ENCODE measurements around the gene VWC2L. TPM values are rescaled to one million over a fixed set of nuclear protein-coding genes. Genes with fewer than 3 reads are reported as not detected.

The VWC2L gene
- total RNA-seq, 2 experiments from 2014 or later, result not detected

DNA sequence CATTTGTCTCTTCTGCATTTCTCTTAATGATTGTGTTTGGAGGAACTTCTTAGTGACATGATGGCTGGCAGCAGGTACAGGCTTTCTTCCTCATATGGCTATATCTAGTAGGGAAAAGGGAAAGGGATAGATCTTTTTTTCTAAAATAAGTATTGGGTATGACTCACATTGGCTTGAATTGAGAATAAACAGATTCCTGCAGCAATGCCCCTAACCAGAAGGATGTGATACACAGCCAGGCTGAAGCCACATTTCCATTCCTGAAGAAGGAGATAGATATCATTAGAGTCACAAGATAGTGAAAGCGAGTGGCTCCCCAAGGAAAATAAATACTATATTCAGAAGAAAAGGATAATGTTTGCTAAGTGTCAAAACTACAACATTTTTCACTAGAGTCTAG is 61.1 kb downstream of the VWC2L start:
- no peak for ATAC-seq

DNA sequence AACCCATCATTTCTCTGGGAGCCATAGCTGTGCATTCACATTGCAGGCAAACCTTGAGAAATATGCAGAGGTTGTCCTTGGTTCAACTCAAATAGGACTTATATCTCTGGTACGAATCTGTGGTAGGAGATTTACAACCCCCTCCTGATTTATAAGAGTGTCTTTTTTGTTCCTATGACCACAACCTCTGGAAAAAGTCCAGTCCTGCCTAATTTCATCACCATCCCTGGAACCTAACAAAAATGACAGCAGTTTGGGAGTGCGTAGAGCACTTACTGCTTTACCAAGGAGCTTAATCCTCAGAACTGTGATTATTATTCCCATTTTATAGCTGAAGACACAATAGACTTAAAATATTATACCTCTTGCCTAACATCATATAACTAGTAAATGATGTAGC is 66.5 kb downstream of the VWC2L start:
- Mint-ChIP-seq H3K27me3 (peaks cover 3% of the 10 kb centered on the region), H3K36me3 (ENCODE audit: low read depth) (no peaks in the 10 kb centered on the region), H3K4me1 (no peaks in the 10 kb centered on the region), H3K9me3 (ENCODE audit: low read depth) (no peaks in the 10 kb centered on the region), H3K4me3 (no peak overlapping the region), H3K27ac (no peak overlapping the region)
- ATAC-seq (no peak), DNase-seq (no peak)
- intact Hi-C loops (cut with DNase I, micrococcal nuclease), result no loop called here
- CTCF ChIA-PET, result interaction anchor here (0.8 to 1.2 kb wide), 2 partner anchors 9 to 20 kb away, joined by 3 to 5 read pairs; no protein-coding TSS in a partner anchor
- POLR2A ChIA-PET, result no interaction called here

More for the DNA sequence above, 61.1 kb downstream of the VWC2L start:
- POLR2A ChIA-PET, result no interaction called here
- Mint-ChIP-seq H3K36me3 (ENCODE audit: low read depth) (no peaks in the 10 kb centered on the region), H3K4me1 (no peaks in the 10 kb centered on the region), H3K27me3 (no peaks in the 10 kb centered on the region), H3K9me3 (ENCODE audit: low read depth) (no peaks in the 10 kb centered on the region), H3K4me3 (no peak overlapping the region), H3K27ac (no peak overlapping the region)
- intact Hi-C loops (cut with DNase I, micrococcal nuclease), result no loop called here
- no peak for DNase-seq
- CTCF ChIA-PET, result no interaction called here

DNA sequence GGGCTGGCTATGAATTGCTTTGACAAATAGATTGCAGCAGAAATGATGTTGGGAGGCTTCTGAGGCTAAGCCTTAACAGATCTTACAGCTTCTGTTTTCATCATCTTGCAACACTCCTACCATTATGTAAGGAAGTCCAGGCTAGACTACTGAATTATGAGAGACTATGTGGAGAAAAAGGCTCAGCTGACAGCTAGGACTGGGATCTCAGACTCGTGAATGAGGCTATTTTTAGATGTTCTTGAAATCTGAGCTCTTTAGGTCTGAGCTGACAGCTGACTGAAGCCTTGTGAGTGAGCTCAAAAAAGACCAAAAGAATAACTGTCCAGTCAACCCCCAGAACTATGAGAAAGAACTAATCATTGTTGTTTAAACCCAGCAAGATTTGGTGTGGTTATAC is 70.3 kb downstream of the VWC2L start:
- no peaks in the 10 kb centered on the region for H3K9me3 Mint-ChIP-seq (ENCODE audit: low read depth)
- ChIA-PET CTCF (no interaction called here), POLR2A (no interaction called here)
- peaks cover 6% of the 10 kb centered on the region for H3K27me3 Mint-ChIP-seq
- H3K4me1 Mint-ChIP-seq, result no peaks in the 10 kb centered on the region
- DNase-seq (no peak), ATAC-seq (no peak)
- intact Hi-C loops (cut with DNase I, micrococcal nuclease), result no loop called here
- H3K27ac Mint-ChIP-seq, result no peak overlapping the region
- no peaks in the 10 kb centered on the region for H3K36me3 Mint-ChIP-seq (ENCODE audit: low read depth)
- no peak overlapping the region for H3K4me3 Mint-ChIP-seq

DNA sequence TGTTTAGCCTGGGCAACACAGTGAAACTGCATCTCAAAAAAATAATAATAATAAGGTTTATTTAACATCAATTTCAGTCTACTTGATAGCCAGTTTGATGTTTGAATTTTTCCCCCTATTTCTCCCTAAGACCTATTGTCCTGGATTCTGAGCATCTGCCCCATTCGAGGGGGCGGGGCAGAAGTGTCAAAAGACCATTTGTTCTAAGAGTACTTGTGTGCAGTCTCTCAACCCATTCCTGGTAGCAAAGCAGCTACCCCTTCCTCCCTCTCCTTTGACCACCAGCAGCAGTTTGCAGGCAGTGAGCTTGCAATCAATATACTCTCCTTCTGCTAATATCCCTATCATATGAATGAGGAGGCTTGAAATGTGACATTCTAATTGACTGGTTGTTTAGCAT is 71.9 kb downstream of the VWC2L start:
- intact Hi-C loops (cut with DNase I, micrococcal nuclease), result no loop called here
- Mint-ChIP-seq H3K27ac (no peak overlapping the region), H3K27me3 (peaks cover 6% of the 10 kb centered on the region), H3K9me3 (ENCODE audit: low read depth) (no peaks in the 10 kb centered on the region), H3K4me1 (no peaks in the 10 kb centered on the region), H3K36me3 (ENCODE audit: low read depth) (no peaks in the 10 kb centered on the region), H3K4me3 (no peak overlapping the region)
- ChIA-PET CTCF (no interaction called here), POLR2A (no interaction called here)
- ATAC-seq (no peak), DNase-seq (no peak)

DNA sequence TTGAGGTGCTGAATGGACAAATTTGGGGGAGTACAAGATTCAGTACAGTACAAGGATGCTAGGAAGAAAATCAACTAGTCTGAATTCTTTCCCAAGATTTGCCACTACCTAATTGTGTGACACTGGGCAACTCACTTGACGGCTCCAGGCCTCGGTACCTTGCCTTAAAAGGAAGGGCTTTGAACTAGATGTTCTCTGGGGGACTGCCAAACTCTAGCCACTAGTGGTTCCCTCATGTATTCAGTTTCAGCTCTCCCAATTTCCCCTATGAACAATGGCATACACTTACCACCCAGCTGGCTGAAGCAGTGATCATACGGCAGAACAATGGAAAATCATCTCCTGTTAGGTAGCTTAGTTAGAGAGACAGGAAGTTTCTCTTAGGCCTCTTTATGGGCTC is 73.4 kb downstream of the VWC2L start:
- DNase-seq (no peak), ATAC-seq (no peak)
- Mint-ChIP-seq H3K27me3 (peaks cover 3% of the 10 kb centered on the region), H3K4me3 (no peak overlapping the region), H3K9me3 (ENCODE audit: low read depth) (no peaks in the 10 kb centered on the region), H3K27ac (no peak overlapping the region), H3K4me1 (no peaks in the 10 kb centered on the region), H3K36me3 (ENCODE audit: low read depth) (no peaks in the 10 kb centered on the region)
- CTCF ChIA-PET, result interaction anchor here (0.7 kb wide), 1 partner anchor 36 kb away, joined by 3 read pairs; no protein-coding TSS in a partner anchor
- POLR2A ChIA-PET, result no interaction called here
- intact Hi-C loops (cut with DNase I, micrococcal nuclease), result no loop called here

DNA sequence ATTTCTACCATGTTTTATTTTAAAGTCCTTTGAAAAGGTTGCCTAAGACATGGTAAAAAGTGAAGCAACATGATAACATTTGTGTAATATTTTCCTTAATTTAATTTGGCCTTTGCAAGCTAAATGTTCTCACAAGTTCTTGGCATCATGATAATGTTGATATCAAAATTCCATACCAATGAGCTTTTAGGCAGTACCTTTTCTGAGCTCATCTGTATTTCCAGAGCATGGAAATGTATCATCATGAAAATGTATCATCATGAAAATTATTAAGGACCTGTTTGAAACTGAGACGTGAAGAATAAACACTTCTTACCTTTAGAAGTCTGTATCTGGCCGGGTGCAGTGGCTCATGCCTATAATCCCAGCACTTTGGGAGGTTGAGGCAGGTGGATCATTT is 73.8 kb downstream of the VWC2L start:
- H3K4me1 Mint-ChIP-seq, result no peaks in the 10 kb centered on the region
- CTCF ChIA-PET, result interaction anchor here (0.7 kb wide), 1 partner anchor 36 kb away, joined by 3 read pairs; no protein-coding TSS in a partner anchor
- H3K27me3 Mint-ChIP-seq, result peaks cover 3% of the 10 kb centered on the region
- ATAC-seq (no peak), DNase-seq (no peak)
- POLR2A ChIA-PET, result no interaction called here
- H3K36me3 Mint-ChIP-seq (ENCODE audit: low read depth), result no peaks in the 10 kb centered on the region
- intact Hi-C loops (cut with DNase I, micrococcal nuclease), result no loop called here
- H3K9me3 Mint-ChIP-seq (ENCODE audit: low read depth), result no peaks in the 10 kb centered on the region
- H3K4me3 Mint-ChIP-seq, result no peak overlapping the region
- H3K27ac Mint-ChIP-seq, result no peak overlapping the region

DNA sequence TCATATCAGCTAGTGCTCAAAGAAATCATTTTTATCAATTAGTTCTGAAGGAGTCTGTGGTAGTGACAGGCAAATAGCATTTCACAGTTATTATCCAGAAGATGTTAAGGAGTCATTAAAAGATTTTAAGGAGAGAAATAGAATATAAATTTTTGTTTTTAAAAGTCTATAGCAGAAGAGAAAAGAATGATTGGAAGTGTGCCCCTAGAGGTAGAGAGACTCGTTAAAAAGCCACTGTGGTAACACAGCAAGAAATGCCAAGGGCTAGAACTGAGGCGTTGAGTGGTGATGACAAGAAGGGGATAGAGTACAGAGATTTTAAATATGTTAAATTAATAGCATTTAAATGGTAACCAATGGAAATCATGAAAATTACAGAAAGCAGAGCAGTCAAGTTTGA is 78.3 kb downstream of the VWC2L start:
- ChIA-PET POLR2A (no interaction called here), CTCF (interaction anchor here (1.2 kb wide), 1 partner anchor 64 kb away, joined by 3 read pairs; no protein-coding TSS in a partner anchor)
- no peaks in the 10 kb centered on the region for H3K4me1 Mint-ChIP-seq
- no peaks in the 10 kb centered on the region for H3K27me3 Mint-ChIP-seq
- H3K36me3 Mint-ChIP-seq (ENCODE audit: low read depth), result no peaks in the 10 kb centered on the region
- DNase-seq (no peak), ATAC-seq (no peak)
- H3K4me3 Mint-ChIP-seq, result no peak overlapping the region
- no peaks in the 10 kb centered on the region for H3K9me3 Mint-ChIP-seq (ENCODE audit: low read depth)
- intact Hi-C loops (cut with DNase I, micrococcal nuclease), result no loop called here
- H3K27ac Mint-ChIP-seq, result no peak overlapping the region

DNA sequence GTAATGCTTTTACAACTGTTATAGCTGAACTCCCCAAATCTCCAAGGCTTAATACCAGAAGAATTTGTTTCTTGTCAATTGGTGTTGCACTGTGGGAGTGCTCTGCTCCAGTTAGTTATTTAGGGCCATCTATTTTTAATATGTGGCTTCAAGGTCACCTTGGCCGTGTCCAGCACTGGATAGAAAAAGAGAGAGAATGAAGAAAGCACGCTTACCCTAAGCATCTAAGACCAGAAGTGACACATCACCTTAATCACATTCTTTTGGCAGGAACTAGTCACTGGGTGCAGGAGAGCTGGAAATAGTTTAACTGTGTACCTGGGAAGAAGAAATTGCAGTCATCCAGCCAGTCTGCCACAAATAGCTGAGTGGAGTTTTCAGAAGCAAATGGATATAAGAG is 78.8 kb downstream of the VWC2L start:
- intact Hi-C loops (cut with DNase I, micrococcal nuclease), result no loop called here
- ChIA-PET POLR2A (no interaction called here), CTCF (interaction anchor here (1.2 kb wide), 1 partner anchor 64 kb away, joined by 3 read pairs; no protein-coding TSS in a partner anchor)
- Mint-ChIP-seq H3K27ac (no peak overlapping the region), H3K4me1 (no peaks in the 10 kb centered on the region), H3K9me3 (ENCODE audit: low read depth) (no peaks in the 10 kb centered on the region), H3K27me3 (no peaks in the 10 kb centered on the region), H3K36me3 (ENCODE audit: low read depth) (no peaks in the 10 kb centered on the region), H3K4me3 (no peak overlapping the region)
- no peak for DNase-seq
- no peak for ATAC-seq

DNA sequence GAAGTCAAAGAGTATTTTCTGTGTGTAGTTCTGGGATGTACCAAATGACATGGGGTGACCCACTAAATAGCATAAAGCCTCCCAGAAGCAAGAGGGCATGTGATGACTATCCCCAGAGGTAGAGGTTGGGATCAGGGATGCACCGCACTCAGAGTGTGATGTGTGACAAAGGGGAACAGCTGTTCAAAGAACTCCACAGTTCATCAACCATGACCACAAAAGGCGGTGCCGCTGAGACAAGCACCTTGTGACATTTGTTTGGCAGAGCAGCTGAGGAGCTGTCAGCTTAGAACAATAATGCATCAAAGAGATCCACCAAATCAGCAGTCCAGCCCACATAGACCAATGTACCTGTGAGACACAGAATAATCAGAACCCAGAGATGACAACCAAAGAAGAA is 81.3 kb downstream of the VWC2L start:
- ChIA-PET CTCF (interaction anchor here (1.0 kb wide), 1 partner anchor 29 kb away, joined by 3 read pairs; no protein-coding TSS in a partner anchor), POLR2A (no interaction called here)
- DNase-seq (no peak), ATAC-seq (no peak)
- Mint-ChIP-seq H3K4me1 (no peaks in the 10 kb centered on the region), H3K27ac (no peak overlapping the region), H3K9me3 (ENCODE audit: low read depth) (no peaks in the 10 kb centered on the region), H3K4me3 (no peak overlapping the region), H3K36me3 (ENCODE audit: low read depth) (no peaks in the 10 kb centered on the region), H3K27me3 (no peaks in the 10 kb centered on the region)
- intact Hi-C loops (cut with DNase I, micrococcal nuclease), result no loop called here

DNA sequence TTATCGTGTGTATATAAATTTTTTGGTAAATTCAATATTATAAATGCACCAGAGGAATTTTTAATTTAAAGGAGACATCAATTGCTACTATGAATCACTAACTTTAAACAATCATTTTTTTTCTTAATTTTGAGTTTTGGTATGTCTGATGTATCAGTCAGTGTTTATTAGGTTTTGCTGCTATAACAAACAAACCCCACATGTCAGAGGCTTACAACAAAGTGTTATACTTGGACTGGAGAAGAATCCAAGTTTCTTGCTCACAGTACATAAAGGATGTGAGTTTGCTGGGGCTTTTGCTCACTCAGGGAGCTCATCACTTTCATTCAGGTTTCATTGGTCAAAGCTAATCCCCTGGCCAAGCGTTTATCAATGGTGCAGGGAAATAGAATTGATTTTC is 81.8 kb downstream of the VWC2L start:
- Mint-ChIP-seq H3K4me3 (no peak overlapping the region), H3K4me1 (no peaks in the 10 kb centered on the region), H3K27ac (no peak overlapping the region), H3K9me3 (ENCODE audit: low read depth) (no peaks in the 10 kb centered on the region), H3K27me3 (no peaks in the 10 kb centered on the region), H3K36me3 (ENCODE audit: low read depth) (no peaks in the 10 kb centered on the region)
- ChIA-PET CTCF (interaction anchor here (1.0 kb wide), 1 partner anchor 29 kb away, joined by 3 read pairs; no protein-coding TSS in a partner anchor), POLR2A (no interaction called here)
- ATAC-seq (no peak), DNase-seq (no peak)
- intact Hi-C loops (cut with DNase I, micrococcal nuclease), result no loop called here

DNA sequence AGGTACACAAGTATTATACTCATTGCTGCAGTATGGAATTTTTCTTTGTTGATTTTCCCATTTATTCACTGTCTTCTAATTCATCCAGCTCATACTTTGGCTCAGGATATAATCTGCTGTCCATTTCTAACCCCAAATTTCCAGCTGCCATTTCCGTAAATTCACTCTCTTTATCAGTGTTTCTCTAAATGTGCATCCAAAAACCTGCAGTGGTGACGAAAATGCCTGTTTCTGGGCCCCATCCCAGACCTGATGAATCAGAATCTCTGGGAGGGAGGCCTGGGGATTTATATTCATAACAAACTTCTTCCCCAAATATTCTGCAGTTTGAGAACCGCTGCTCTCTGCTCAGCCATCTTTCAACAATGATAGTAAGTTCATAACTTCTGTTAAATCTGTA is 86.6 kb downstream of the VWC2L start:
- Mint-ChIP-seq H3K27ac (no peak overlapping the region), H3K27me3 (no peaks in the 10 kb centered on the region), H3K36me3 (ENCODE audit: low read depth) (no peaks in the 10 kb centered on the region), H3K4me1 (no peaks in the 10 kb centered on the region), H3K4me3 (no peak overlapping the region), H3K9me3 (ENCODE audit: low read depth) (no peaks in the 10 kb centered on the region)
- DNase-seq (no peak), ATAC-seq (no peak)
- CTCF ChIA-PET, result interaction anchor here (1.2 kb wide), 1 partner anchor 20 kb away, joined by 5 read pairs; no protein-coding TSS in a partner anchor
- intact Hi-C loops (cut with DNase I, micrococcal nuclease), result no loop called here
- POLR2A ChIA-PET, result no interaction called here

DNA sequence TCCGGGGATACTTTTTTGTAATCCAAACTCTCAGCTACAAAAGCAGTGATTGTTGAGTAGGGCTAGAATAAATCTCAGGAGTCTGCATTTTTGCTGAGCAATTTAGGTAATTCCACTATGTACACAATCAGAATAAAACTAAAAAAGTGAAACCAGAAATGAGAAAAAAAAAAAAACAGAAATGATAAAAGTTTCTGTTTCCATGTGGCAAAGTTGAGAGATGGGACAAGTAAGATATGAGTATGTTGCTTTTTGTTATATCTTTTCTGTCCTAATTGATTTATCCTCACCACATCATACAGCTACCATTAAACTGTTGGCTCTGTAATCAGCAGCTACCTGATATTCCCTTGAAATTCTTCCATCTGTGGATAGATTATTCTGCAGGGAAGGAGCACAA is 92.7 kb downstream of the VWC2L start:
- no peak overlapping the region for H3K4me3 Mint-ChIP-seq
- no peaks in the 10 kb centered on the region for H3K4me1 Mint-ChIP-seq
- H3K36me3 Mint-ChIP-seq (ENCODE audit: low read depth), result no peaks in the 10 kb centered on the region
- no peaks in the 10 kb centered on the region for H3K9me3 Mint-ChIP-seq (ENCODE audit: low read depth)
- H3K27ac Mint-ChIP-seq, result no peak overlapping the region
- ChIA-PET CTCF (no interaction called here), POLR2A (interaction anchor here (0.6 kb wide), 1 partner anchor 50 kb away, joined by 3 read pairs; no protein-coding TSS in a partner anchor)
- intact Hi-C loops (cut with DNase I, micrococcal nuclease), result no loop called here
- peaks cover 2% of the 10 kb centered on the region for H3K27me3 Mint-ChIP-seq
- no peak for DNase-seq
- ATAC-seq, result no peak
